HepG2 (cell line): ENCODE data around the gene GPA33. TPM values are rescaled to one million over a fixed set of nuclear protein-coding genes. Genes with fewer than 3 reads are reported as not detected.

Experiments
- ATAD3A ChIP-seq: sonication (generic); formaldehyde crosslinking; IDR thresholded peaks from 2 replicates; pipeline ENCODE4 v1.4.0; 2020; ENCODE audit warnings: missing genetic modification reagents
- DNMT3B ChIP-seq: conservative IDR thresholded peaks from 2 replicates; pipeline ENCODE4 v1.6.1; 2016; ENCODE audit warnings: missing biosample characterization, control low read depth
- FOSL2 ChIP-seq: sonication (generic); formaldehyde crosslinking; IDR thresholded peaks from 2 replicates; pipeline ENCODE4 v1.4.0; 2020; ENCODE audit warnings: missing genetic modification reagents
- FOXA1 ChIP-seq, 2 experiments: fragments of 450-650 bp in 1 of 2; sonication (generic) in 1 of 2; formaldehyde crosslinking in 1 of 2; IDR thresholded peaks; 2 replicates each; pipeline versions ENCODE4 v1.4.0 to v1.6.1; 2016 to 2020; ENCODE audit warnings: missing genetic modification reagents in 1 of 2
- GABPA ChIP-seq, 2 experiments: IDR thresholded peaks; 2 replicates each; pipeline ENCODE4 v1.6.1; 2011 to 2016; ENCODE audit warnings: low read depth in 2 of 2, low read length in 1 of 2, missing biosample characterization in 1 of 2, missing genetic modification characterization in 1 of 2
- GLI4 ChIP-seq: sonication (generic); formaldehyde crosslinking; IDR thresholded peaks from 2 replicates; pipeline ENCODE4 v1.5.1; 2020; ENCODE audit warnings: missing genetic modification reagents, mild to moderate bottlenecking, moderate library complexity, borderline replicate concordance
- HCFC1 ChIP-seq: fragments of 150-350 bp; IDR thresholded peaks from 2 replicates; pipeline ENCODE4 v1.6.1; 2014; ENCODE audit warnings: low read depth, low read length
- HOXD1 ChIP-seq: sonication (generic); formaldehyde crosslinking; IDR thresholded peaks from 2 replicates; pipeline ENCODE4 v1.5.0; 2020; ENCODE audit warnings: missing genetic modification reagents
- KLF16 ChIP-seq, 2 experiments: sonication (generic) in 1 of 2; formaldehyde crosslinking in 1 of 2; IDR thresholded peaks; 2 replicates each; pipeline versions ENCODE4 v1.6.1 to v1.8.0; 2016 to 2023; ENCODE audit warnings: missing genetic modification reagents in 2 of 2, missing compliant biosample characterization in 1 of 2
- MLLT10 ChIP-seq: sonication (generic); formaldehyde crosslinking; IDR thresholded peaks from 2 replicates; pipeline ENCODE4 v1.4.0; 2020; ENCODE audit warnings: missing genetic modification reagents
- RAD21 ChIP-seq: fragments of 450-650 bp; formaldehyde crosslinking; IDR thresholded peaks from 2 replicates; pipeline ENCODE4 v1.5.0; 2020; ENCODE audit warnings: mild to moderate bottlenecking
- RNF2 ChIP-seq: fragments of 450-650 bp; conservative IDR thresholded peaks from 2 replicates; pipeline ENCODE4 v1.6.1; 2016; ENCODE audit warnings: low read depth
- RXRB ChIP-seq: IDR thresholded peaks from 2 replicates; pipeline ENCODE4 v1.6.1; 2016; ENCODE audit warnings: borderline replicate concordance, missing genetic modification reagents, missing compliant biosample characterization
- SALL2 ChIP-seq: sonication (generic); formaldehyde crosslinking; IDR thresholded peaks from 2 replicates; pipeline ENCODE4 v1.8.1; 2023; ENCODE audit warnings: mild to moderate bottlenecking, missing genetic modification reagents, inconsistent platforms
- SSRP1 ChIP-seq: IDR thresholded peaks from 2 replicates; pipeline ENCODE4 v1.6.1; 2016; ENCODE audit warnings: control low read depth
- TP53 ChIP-seq: sonication (generic); formaldehyde crosslinking; conservative IDR thresholded peaks from 2 replicates; pipeline ENCODE4 v1.4.0; 2020; ENCODE audit warnings: missing genetic modification reagents
- U2AF2 ChIP-seq: fragments of 200-400 bp; formaldehyde crosslinking; IDR thresholded peaks from 2 replicates; pipeline ENCODE4 v1.6.1; 2017; ENCODE audit warnings: low read depth, mild to moderate bottlenecking, low read length
- ZBTB38 ChIP-seq: sonication (generic); formaldehyde crosslinking; IDR thresholded peaks from 2 replicates; pipeline ENCODE4 v1.5.1; 2020; ENCODE audit warnings: mild to moderate bottlenecking, missing genetic modification reagents
- ZBTB42 ChIP-seq: sonication (generic); formaldehyde crosslinking; IDR thresholded peaks from 2 replicates; pipeline ENCODE4 v1.5.0; 2020; ENCODE audit warnings: mild to moderate bottlenecking, missing genetic modification reagents
- ZNF10 ChIP-seq: sonication (generic); formaldehyde crosslinking; IDR thresholded peaks from 2 replicates; pipeline ENCODE4 v1.4.0; 2020; ENCODE audit warnings: mild to moderate bottlenecking, low read depth, missing genetic modification reagents, borderline replicate concordance
- ZNF335 ChIP-seq: sonication (generic); formaldehyde crosslinking; IDR thresholded peaks from 2 replicates; pipeline ENCODE4 v1.4.0; 2020; ENCODE audit warnings: missing genetic modification reagents
- ZNF7 ChIP-seq: IDR thresholded peaks from 2 replicates; pipeline ENCODE4 v1.6.1; 2016; ENCODE audit warnings: missing biosample characterization, missing genetic modification reagents
- polyA plus RNA-seq, 8 experiments: library from polyadenylated mRNA; depleted of rRNA in 3 of 8; stranded (reverse) in 7 of 8; unstranded in 1 of 8; fragments of >200 nt; fragmentation: Illumina TruSeq in 4 of 8; extraction: Trizol in 4 of 8; gene quantifications; 2 replicates each; pipeline versions ENCODE4 v1.2.1 to v1.2.3, GENCODE V29; 2011 to 2016; ENCODE audit warnings: low read depth in 4 of 8, missing spikeins in 1 of 8, mixed read lengths in 1 of 8; ENCODE audit not compliant: insufficient read depth in 1 of 8
- total RNA-seq, 5 experiments: library from RNA; depleted of rRNA; stranded (reverse); fragments of >200 nt; fragmentation: Illumina TruSeq; extraction: Trizol; gene quantifications; 2 replicates each; pipeline ENCODE4 v1.2.3, GENCODE V29; 2016; ENCODE audit warnings: low read depth in 1 of 5
- TF ChIP-seq, protein P1 (sequence below): sonication (generic); formaldehyde crosslinking; IDR thresholded peaks from 2 replicates; pipeline ENCODE4 v1.9.0; 2021; ENCODE audit warnings: missing genetic modification reagents, borderline replicate concordance
- TF ChIP-seq, protein P2 (sequence below): sonication (generic); formaldehyde crosslinking; IDR thresholded peaks from 2 replicates; pipeline ENCODE4 v1.5.1; 2020; ENCODE audit warnings: mild to moderate bottlenecking, missing genetic modification reagents, borderline replicate concordance

Gene GPA33
- total and polyA plus RNA-seq, 2 of the 13 experiments (the other 11 are each of a cell fraction or from before 2014, with no cell fraction given) = not detected

DNA sequence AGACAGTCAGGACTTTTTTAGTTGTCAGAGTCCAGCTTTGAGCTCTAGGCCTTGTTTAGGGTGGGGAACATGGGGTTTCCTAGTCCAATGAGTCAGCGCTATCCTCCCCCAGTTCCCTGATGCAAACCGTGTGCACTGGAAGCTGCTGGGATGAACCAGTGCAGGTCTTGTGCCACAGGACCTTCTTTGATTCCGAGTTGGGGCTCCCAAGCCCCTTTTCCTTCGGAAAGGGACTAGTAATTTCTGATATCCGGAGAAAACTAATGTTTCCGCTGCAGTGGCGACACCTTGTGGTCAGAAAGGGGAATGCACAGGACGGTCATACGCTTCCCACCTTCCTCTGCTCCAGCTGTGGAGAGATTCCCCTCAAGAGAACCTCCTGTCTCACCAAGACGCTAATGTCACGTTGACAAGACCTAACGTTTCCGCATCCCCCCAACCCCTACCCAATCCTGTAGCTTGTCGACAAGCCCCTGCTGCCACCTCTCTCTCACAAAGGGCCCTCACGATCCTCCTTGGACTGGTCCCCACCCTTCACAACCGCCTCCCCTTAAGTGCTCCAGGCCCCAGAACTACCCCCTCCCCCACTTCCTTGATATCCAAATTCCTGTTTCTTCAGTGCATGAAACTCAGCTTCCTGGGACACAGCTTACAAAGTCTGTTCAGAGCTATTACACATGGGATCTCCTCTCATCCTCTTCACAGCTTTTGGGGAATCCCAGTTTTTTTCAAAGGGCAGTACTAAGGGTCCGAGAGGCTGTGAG, 30.9 kb downstream of the GPA33 start (continued):
- TF ChIP-seq TP53 (CRISPR knock-in tag) (no peak), SSRP1 (CRISPR knock-in tag) (no peak), HCFC1 (no peak), GLI4 (no peak), ATAD3A (CRISPR knock-in tag) (no peak), SALL2 (CRISPR knock-in tag) (no peak), RXRB (CRISPR knock-in tag) (no peak), DNMT3B (no peak), ZBTB42 (CRISPR knock-in tag) (no peak), RNF2 (no peak), ZBTB38 (no peak), ZNF335 (CRISPR knock-in tag) (no peak), MLLT10 (no peak), HOXD1 (CRISPR knock-in tag) (no peak), GABPA (IDR thresholded peaks at IDR 0.05; ENCODE audit: low read depth, low read length) (no peak), GABPA (CRISPR knock-in tag; IDR thresholded peaks at IDR 0.05; ENCODE audit: low read depth) (0 out of 2 replicates have a peak, but pooled peaks have one; percentile 45), ZNF7 (CRISPR knock-in tag) (no peak), FOSL2 (CRISPR knock-in tag) (peak; percentile 21; the same call in 1 of the 2 replicates), RAD21 (peak; percentile 72), ZNF10 (no peak), U2AF2 (no peak), FOXA1 (IDR thresholded peaks at IDR 0.05) (no peak), FOXA1 (CRISPR knock-in tag; IDR thresholded peaks at IDR 0.05) (no peak), KLF16 (CRISPR knock-in tag; IDR thresholded peaks at IDR 0.05) (no peak)
- TF ChIP-seq, protein P1, sequence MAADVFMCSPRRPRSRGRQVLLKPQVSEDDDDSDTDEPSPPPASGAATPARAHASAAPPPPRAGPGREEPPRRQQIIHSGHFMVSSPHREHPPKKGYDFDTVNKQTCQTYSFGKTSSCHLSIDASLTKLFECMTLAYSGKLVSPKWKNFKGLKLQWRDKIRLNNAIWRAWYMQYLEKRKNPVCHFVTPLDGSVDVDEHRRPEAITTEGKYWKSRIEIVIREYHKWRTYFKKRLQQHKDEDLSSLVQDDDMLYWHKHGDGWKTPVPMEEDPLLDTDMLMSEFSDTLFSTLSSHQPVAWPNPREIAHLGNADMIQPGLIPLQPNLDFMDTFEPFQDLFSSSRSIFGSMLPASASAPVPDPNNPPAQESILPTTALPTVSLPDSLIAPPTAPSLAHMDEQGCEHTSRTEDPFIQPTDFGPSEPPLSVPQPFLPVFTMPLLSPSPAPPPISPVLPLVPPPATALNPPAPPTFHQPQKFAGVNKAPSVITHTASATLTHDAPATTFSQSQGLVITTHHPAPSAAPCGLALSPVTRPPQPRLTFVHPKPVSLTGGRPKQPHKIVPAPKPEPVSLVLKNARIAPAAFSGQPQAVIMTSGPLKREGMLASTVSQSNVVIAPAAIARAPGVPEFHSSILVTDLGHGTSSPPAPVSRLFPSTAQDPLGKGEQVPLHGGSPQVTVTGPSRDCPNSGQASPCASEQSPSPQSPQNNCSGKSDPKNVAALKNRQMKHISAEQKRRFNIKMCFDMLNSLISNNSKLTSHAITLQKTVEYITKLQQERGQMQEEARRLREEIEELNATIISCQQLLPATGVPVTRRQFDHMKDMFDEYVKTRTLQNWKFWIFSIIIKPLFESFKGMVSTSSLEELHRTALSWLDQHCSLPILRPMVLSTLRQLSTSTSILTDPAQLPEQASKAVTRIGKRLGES (CRISPR knock-in tag) = no peak
- TF ChIP-seq, protein P2, sequence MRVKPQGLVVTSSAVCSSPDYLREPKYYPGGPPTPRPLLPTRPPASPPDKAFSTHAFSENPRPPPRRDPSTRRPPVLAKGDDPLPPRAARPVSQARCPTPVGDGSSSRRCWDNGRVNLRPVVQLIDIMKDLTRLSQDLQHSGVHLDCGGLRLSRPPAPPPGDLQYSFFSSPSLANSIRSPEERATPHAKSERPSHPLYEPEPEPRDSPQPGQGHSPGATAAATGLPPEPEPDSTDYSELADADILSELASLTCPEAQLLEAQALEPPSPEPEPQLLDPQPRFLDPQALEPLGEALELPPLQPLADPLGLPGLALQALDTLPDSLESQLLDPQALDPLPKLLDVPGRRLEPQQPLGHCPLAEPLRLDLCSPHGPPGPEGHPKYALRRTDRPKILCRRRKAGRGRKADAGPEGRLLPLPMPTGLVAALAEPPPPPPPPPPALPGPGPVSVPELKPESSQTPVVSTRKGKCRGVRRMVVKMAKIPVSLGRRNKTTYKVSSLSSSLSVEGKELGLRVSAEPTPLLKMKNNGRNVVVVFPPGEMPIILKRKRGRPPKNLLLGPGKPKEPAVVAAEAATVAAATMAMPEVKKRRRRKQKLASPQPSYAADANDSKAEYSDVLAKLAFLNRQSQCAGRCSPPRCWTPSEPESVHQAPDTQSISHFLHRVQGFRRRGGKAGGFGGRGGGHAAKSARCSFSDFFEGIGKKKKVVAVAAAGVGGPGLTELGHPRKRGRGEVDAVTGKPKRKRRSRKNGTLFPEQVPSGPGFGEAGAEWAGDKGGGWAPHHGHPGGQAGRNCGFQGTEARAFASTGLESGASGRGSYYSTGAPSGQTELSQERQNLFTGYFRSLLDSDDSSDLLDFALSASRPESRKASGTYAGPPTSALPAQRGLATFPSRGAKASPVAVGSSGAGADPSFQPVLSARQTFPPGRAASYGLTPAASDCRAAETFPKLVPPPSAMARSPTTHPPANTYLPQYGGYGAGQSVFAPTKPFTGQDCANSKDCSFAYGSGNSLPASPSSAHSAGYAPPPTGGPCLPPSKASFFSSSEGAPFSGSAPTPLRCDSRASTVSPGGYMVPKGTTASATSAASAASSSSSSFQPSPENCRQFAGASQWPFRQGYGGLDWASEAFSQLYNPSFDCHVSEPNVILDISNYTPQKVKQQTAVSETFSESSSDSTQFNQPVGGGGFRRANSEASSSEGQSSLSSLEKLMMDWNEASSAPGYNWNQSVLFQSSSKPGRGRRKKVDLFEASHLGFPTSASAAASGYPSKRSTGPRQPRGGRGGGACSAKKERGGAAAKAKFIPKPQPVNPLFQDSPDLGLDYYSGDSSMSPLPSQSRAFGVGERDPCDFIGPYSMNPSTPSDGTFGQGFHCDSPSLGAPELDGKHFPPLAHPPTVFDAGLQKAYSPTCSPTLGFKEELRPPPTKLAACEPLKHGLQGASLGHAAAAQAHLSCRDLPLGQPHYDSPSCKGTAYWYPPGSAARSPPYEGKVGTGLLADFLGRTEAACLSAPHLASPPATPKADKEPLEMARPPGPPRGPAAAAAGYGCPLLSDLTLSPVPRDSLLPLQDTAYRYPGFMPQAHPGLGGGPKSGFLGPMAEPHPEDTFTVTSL (CRISPR knock-in tag) = no peak
